PC-3 (cell line): ENCODE results near the gene DEFB131B.
"Not testable (repeated sequence)": the region's sequence is repeated elsewhere in the genome, so short reads cannot be mapped to it uniquely, and the experiment has no call there.

Experiments used
- EZH2phosphoT487 ChIP-seq: fragments of 300-600 bp; sonication (generic); IDR thresholded peaks from 2 replicates; pipeline ENCODE4 v1.6.1; 2018; ENCODE audit warnings: mild to moderate bottlenecking, antibody characterized with exemption, low read length, borderline replicate concordance
- TF ChIP-seq, protein P1 (sequence below): fragments of 300-600 bp; sonication (generic); conservative IDR thresholded peaks from 2 replicates; pipeline ENCODE4 v1.5.1; 2017; ENCODE audit warnings: antibody characterized with exemption, low read depth, mild to moderate bottlenecking, low read length

DNA sequence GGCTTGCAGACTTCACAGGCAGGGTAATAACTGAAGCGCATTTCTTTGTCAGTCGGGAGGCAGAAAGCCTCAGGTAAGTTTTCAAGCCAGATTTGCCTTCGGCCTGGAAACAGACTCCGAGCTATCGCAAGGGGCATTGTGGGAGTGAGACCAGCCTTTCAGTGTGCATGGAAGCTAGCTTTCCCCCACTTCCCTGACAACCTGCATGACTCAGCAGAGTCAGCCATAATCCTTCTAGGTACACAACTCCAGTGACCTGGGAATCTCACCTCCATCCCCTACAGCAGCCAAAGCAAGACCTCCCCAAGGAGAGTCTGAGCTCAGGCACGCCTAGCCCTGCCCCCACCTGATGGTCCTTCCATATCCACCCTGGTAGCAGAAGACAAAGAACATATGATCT is 35.5 kb upstream of the DEFB131B start:
- not testable (repeated sequence) for TF ChIP-seq EZH2phosphoT487
- TF ChIP-seq, protein P1, sequence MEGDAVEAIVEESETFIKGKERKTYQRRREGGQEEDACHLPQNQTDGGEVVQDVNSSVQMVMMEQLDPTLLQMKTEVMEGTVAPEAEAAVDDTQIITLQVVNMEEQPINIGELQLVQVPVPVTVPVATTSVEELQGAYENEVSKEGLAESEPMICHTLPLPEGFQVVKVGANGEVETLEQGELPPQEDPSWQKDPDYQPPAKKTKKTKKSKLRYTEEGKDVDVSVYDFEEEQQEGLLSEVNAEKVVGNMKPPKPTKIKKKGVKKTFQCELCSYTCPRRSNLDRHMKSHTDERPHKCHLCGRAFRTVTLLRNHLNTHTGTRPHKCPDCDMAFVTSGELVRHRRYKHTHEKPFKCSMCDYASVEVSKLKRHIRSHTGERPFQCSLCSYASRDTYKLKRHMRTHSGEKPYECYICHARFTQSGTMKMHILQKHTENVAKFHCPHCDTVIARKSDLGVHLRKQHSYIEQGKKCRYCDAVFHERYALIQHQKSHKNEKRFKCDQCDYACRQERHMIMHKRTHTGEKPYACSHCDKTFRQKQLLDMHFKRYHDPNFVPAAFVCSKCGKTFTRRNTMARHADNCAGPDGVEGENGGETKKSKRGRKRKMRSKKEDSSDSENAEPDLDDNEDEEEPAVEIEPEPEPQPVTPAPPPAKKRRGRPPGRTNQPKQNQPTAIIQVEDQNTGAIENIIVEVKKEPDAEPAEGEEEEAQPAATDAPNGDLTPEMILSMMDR: not testable (repeated sequence)
